GM11168 (cell line): ENCODE measurements around the gene ADCY1.
"Not testable (repeated sequence)": the region's sequence is repeated elsewhere in the genome, so short reads cannot be mapped to it uniquely, and the experiment has no call there.

ENCODE experiments used
- in situ Hi-C: fragments of 300-500 bp; cut with MboI; formaldehyde crosslinking; loops from one replicate; pipeline ENCODE4 v1.12.0; 2022; ENCODE audit warnings: low sequenced_read_pairs; ENCODE audit not compliant: unreplicated experiment

Gene ADCY1

GRCh38 chr7:45721686-45722598 is 147.8 kb downstream of the ADCY1 start:
- in situ Hi-C loops: no loop called here

GRCh38 chr7:45725231-45725630 is 151.1 kb downstream of the ADCY1 start:
- in situ Hi-C loops: not testable (repeated sequence)

- in situ Hi-C loops: no loop called here
Measured at GRCh38 chr7:45726883-45727282, 152.7 kb downstream of the ADCY1 start.

- in situ Hi-C loops: not testable (repeated sequence)
Measured at GRCh38 chr7:45731692-45732443, 157.7 kb downstream of the ADCY1 start.

- in situ Hi-C loops: not testable (repeated sequence)
Measured at GRCh38 chr7:45738920-45739319, 164.8 kb downstream of the ADCY1 start.

- in situ Hi-C loops: not testable (repeated sequence)
Measured at GRCh38 chr7:45740573-45740972, 166.4 kb downstream of the ADCY1 start.

GRCh38 chr7:45748976-45749375 is 174.8 kb downstream of the ADCY1 start:
- in situ Hi-C loops: not testable (repeated sequence)

GRCh38 chr7:45751352-45751751 is 177.2 kb downstream of the ADCY1 start:
- in situ Hi-C loops: not testable (repeated sequence)

GRCh38 chr7:45756333-45756732 is 182.2 kb downstream of the ADCY1 start:
- in situ Hi-C loops: not testable (repeated sequence)

- in situ Hi-C loops: not testable (repeated sequence)
Measured at GRCh38 chr7:45756757-45757156, 182.6 kb downstream of the ADCY1 start.

- in situ Hi-C loops: not testable (repeated sequence)
Measured at GRCh38 chr7:45759464-45759863, 185.3 kb downstream of the ADCY1 start.

- in situ Hi-C loops: not testable (repeated sequence)
Measured at GRCh38 chr7:45761545-45762205, 187.5 kb downstream of the ADCY1 start.

GRCh38 chr7:45762225-45762994 is 188.2 kb downstream of the ADCY1 start:
- in situ Hi-C loops: not testable (repeated sequence)

- in situ Hi-C loops: not testable (repeated sequence)
Measured at GRCh38 chr7:45768516-45769394, 194.6 kb downstream of the ADCY1 start.

- in situ Hi-C loops: not testable (repeated sequence)
Measured at GRCh38 chr7:45769626-45770025, 195.5 kb downstream of the ADCY1 start.
